KBM-7 (cell line): ENCODE measurements around the gene NFIB.

Source experiments
- DNase-seq: peaks from one replicate; pipeline ENCODE4 v3.0.0-alpha.2; 2015
- in situ Hi-C: fragments of 300-500 bp; cut with MboI; formaldehyde crosslinking; loops from 2 replicates; pipeline ENCODE4 v1.14.3; 2020; ENCODE audit warnings: low sequenced_read_pairs, low pct_unique_long_range_greater_than_20kb, mixed read lengths

Gene NFIB

GRCh38 chr9:14313951-14314423, at the start of gene NFIB:
TSS of gene NFIB (minus strand) at chr9:14314141. CDS start at chr9:14313511, 630 bp downstream.
- in situ Hi-C loops = no loop called here
- DNase-seq = no peak

- in situ Hi-C loops = loop anchor here (25.0 kb wide), 1 partner anchor 925 kb away; no protein-coding TSS in a partner anchor
- no peak for DNase-seq
These were observed 48.2 kb upstream of the NFIB start for GRCh38 chr9:14362175-14362574.

- DNase-seq = no peak
- in situ Hi-C loops = loop anchor here (25.0 kb wide), 1 partner anchor 924 kb away; no protein-coding TSS in a partner anchor
These were observed 47.1 kb upstream of the NFIB start for GRCh38 chr9:14361074-14361473.

- DNase-seq = no peak
- in situ Hi-C loops = loop anchor here (25.0 kb wide), 1 partner anchor 921 kb away; no protein-coding TSS in a partner anchor
These were observed 44.6 kb upstream of the NFIB start for GRCh38 chr9:14358523-14358922.

- DNase-seq = no peak
- in situ Hi-C loops = loop anchor here (25.0 kb wide), 1 partner anchor 919 kb away; no protein-coding TSS in a partner anchor
These were observed 42.7 kb upstream of the NFIB start for GRCh38 chr9:14356351-14357265.

GRCh38 chr9:14354201-14354600, 40.3 kb upstream of the NFIB start:
- in situ Hi-C loops = loop anchor here (25.0 kb wide), 1 partner anchor 917 kb away; no protein-coding TSS in a partner anchor
- no peak for DNase-seq

GRCh38 chr9:14353222-14354056, 39.5 kb upstream of the NFIB start:
- peak; percentile 77 for DNase-seq
- in situ Hi-C loops = loop anchor here (25.0 kb wide), 1 partner anchor 916 kb away; no protein-coding TSS in a partner anchor

GRCh38 chr9:14352503-14352902, 38.6 kb upstream of the NFIB start:
- in situ Hi-C loops = loop anchor here (25.0 kb wide), 1 partner anchor 915 kb away; no protein-coding TSS in a partner anchor
- no peak for DNase-seq

GRCh38 chr9:14351221-14351836, 37.4 kb upstream of the NFIB start:
- no peak for DNase-seq
- in situ Hi-C loops = loop anchor here (25.0 kb wide), 1 partner anchor 914 kb away; no protein-coding TSS in a partner anchor

- in situ Hi-C loops = loop anchor here (25.0 kb wide), 1 partner anchor 913 kb away; no protein-coding TSS in a partner anchor
- DNase-seq = no peak
These were observed 36.8 kb upstream of the NFIB start for GRCh38 chr9:14350754-14351153.

GRCh38 chr9:14350349-14350728, 36.4 kb upstream of the NFIB start:
- in situ Hi-C loops = loop anchor here (25.0 kb wide), 1 partner anchor 913 kb away; no protein-coding TSS in a partner anchor
- DNase-seq = no peak

GRCh38 chr9:14349447-14350348, 35.8 kb upstream of the NFIB start:
- DNase-seq = no peak
- in situ Hi-C loops = loop anchor here (25.0 kb wide), 1 partner anchor 912 kb away; no protein-coding TSS in a partner anchor

GRCh38 chr9:14349146-14349446, 35.2 kb upstream of the NFIB start:
- DNase-seq = no peak
- in situ Hi-C loops = no loop called here

GRCh38 chr9:14348373-14349145, 34.6 kb upstream of the NFIB start:
- peak; percentile 40 for DNase-seq

GRCh38 chr9:14348123-14348372, 34.1 kb upstream of the NFIB start:
- in situ Hi-C loops = no loop called here
- no peak for DNase-seq

More at GRCh38 chr9:14348373-14349145, 34.6 kb upstream of the NFIB start:
- in situ Hi-C loops = no loop called here

- DNase-seq = no peak
- in situ Hi-C loops = no loop called here
These were observed 33.6 kb upstream of the NFIB start for GRCh38 chr9:14347406-14348122.
